H9 (cell line): ENCODE measurements around the gene PLXNB1. TPM values are rescaled to one million over a fixed set of nuclear protein-coding genes. Genes with fewer than 3 reads are reported as not detected.

Experiments used
- DNase-seq: peaks from one replicate; pipeline ENCODE4 v3.0.0-alpha.2; 2017
- H2AFZ ChIP-seq: one replicate; pipeline ENCODE4 v1.6.1; 2013; ENCODE audit warnings: mild to moderate bottlenecking, low read length, control low read depth, moderate library complexity
- H2AK5ac ChIP-seq: 2 replicates; pipeline ENCODE4 v1.6.1; 2013; ENCODE audit warnings: low read length, control low read depth, mixed read lengths; ENCODE audit not compliant: insufficient read length
- H2BK120ac ChIP-seq: one replicate; pipeline ENCODE4 v1.6.1; 2013; ENCODE audit warnings: low read depth, mild to moderate bottlenecking, low read length, control low read depth, inconsistent platforms; ENCODE audit not compliant: poor library complexity, severe bottlenecking
- H2BK12ac ChIP-seq: 2 replicates; pipeline ENCODE4 v1.6.1; 2013; ENCODE audit warnings: low read length, control low read depth, mixed read lengths, low read depth; ENCODE audit not compliant: insufficient read length
- H2BK15ac ChIP-seq: 2 replicates; pipeline ENCODE4 v1.6.1; 2013; ENCODE audit warnings: low read depth, low read length, control low read depth
- H2BK20ac ChIP-seq: one replicate; pipeline ENCODE4 v1.6.1; 2013; ENCODE audit warnings: low read depth, mild to moderate bottlenecking, low read length, control low read depth, inconsistent platforms; ENCODE audit not compliant: poor library complexity, severe bottlenecking
- H2BK5ac ChIP-seq: 2 replicates; pipeline ENCODE4 v1.6.1; 2013; ENCODE audit warnings: low read length, control low read depth, mixed read lengths; ENCODE audit not compliant: insufficient read length
- H3K14ac ChIP-seq: 2 replicates; pipeline ENCODE4 v1.6.1; 2013; ENCODE audit warnings: low read length, control low read depth; ENCODE audit not compliant: insufficient read depth
- H3K18ac ChIP-seq: 2 replicates; pipeline ENCODE4 v1.6.1; 2013; ENCODE audit warnings: low read depth, mild to moderate bottlenecking, mixed read lengths, low read length, control low read depth; ENCODE audit not compliant: insufficient read length
- H3K23ac ChIP-seq: 2 replicates; pipeline ENCODE4 v1.6.1; 2013; ENCODE audit warnings: low read length, control low read depth, mixed read lengths, low read depth; ENCODE audit not compliant: insufficient read length
- H3K23me2 ChIP-seq: 2 replicates; pipeline ENCODE4 v1.6.1; 2013; ENCODE audit warnings: low read depth, mild to moderate bottlenecking, mixed read lengths, low read length, control low read depth; ENCODE audit not compliant: insufficient read length, poor library complexity, severe bottlenecking
- H3K27ac ChIP-seq: 2 replicates; pipeline ENCODE4 v1.5.1; 2013; ENCODE audit warnings: low read length, control low read depth, mixed read lengths, low read depth; ENCODE audit not compliant: insufficient read length
- H3K27me3 ChIP-seq: 2 replicates; pipeline ENCODE4 v1.6.1; 2013; ENCODE audit warnings: low read length, control low read depth, inconsistent platforms; ENCODE audit not compliant: insufficient read depth
- H3K4ac ChIP-seq: 2 replicates; pipeline ENCODE4 v1.6.1; 2013; ENCODE audit warnings: low read depth, mild to moderate bottlenecking, control low read depth, inconsistent platforms, low read length, moderate library complexity
- H3K4me1 ChIP-seq: 2 replicates; pipeline ENCODE4 v1.6.1; 2013; ENCODE audit warnings: low read length, control low read depth, inconsistent platforms; ENCODE audit not compliant: insufficient read depth
- H3K4me2 ChIP-seq: 2 replicates; pipeline ENCODE4 v1.6.1; 2013; ENCODE audit warnings: low read length, control low read depth, mixed read lengths; ENCODE audit not compliant: insufficient read length, insufficient read depth
- H3K56ac ChIP-seq: 2 replicates; pipeline ENCODE4 v1.6.1; 2013; ENCODE audit warnings: low read depth, mild to moderate bottlenecking, mixed read lengths, low read length, control low read depth; ENCODE audit not compliant: insufficient read length
- H3K79me1 ChIP-seq: 2 replicates; pipeline ENCODE4 v1.6.1; 2013; ENCODE audit warnings: low read depth, mild to moderate bottlenecking, moderate library complexity, low read length, control low read depth, inconsistent platforms; ENCODE audit not compliant: insufficient read depth, poor library complexity, severe bottlenecking
- H3K79me2 ChIP-seq: 2 replicates; pipeline ENCODE4 v1.6.1; 2013; ENCODE audit warnings: low read length, control low read depth, inconsistent platforms; ENCODE audit not compliant: insufficient read depth
- H3K9ac ChIP-seq: 2 replicates; pipeline ENCODE4 v1.6.1; 2013; ENCODE audit warnings: low read length, control low read depth, mixed read lengths; ENCODE audit not compliant: insufficient read length; ENCODE audit errors: extremely low read depth
- H3K9me3 ChIP-seq: one replicate; pipeline ENCODE4 v1.6.1; 2013; ENCODE audit warnings: low read depth, low read length, inconsistent platforms; ENCODE audit not compliant: control insufficient read depth
- H3T11ph ChIP-seq: one replicate; pipeline ENCODE4 v1.6.1; 2013; ENCODE audit warnings: mild to moderate bottlenecking, low read length, control low read depth, inconsistent platforms
- H4K20me1 ChIP-seq: one replicate; pipeline ENCODE4 v1.6.1; 2013; ENCODE audit not compliant: control insufficient read depth, insufficient read length, insufficient read depth
- H4K5ac ChIP-seq: 2 replicates; pipeline ENCODE4 v1.6.1; 2013; ENCODE audit warnings: low read depth, mild to moderate bottlenecking, mixed read lengths, low read length, control low read depth; ENCODE audit not compliant: insufficient read length
- H4K8ac ChIP-seq: replicated peaks from 2 replicates; pipeline ENCODE4 v1.6.1; 2013; ENCODE audit warnings: low read length, control low read depth, mixed read lengths, low read depth; ENCODE audit not compliant: insufficient read length
- H4K91ac ChIP-seq: 2 replicates; pipeline ENCODE4 v1.6.1; 2013; ENCODE audit warnings: low read depth, mild to moderate bottlenecking, moderate library complexity, mixed read lengths, low read length, control low read depth; ENCODE audit not compliant: insufficient read length
- H3K27ac Mint-ChIP-seq, 3 experiments: 2 replicates in 2 of 3; 3 replicates in 1 of 3; pipeline ENCODE4 v1.8.0; 2020 to 2021; ENCODE audit warnings: mixed read lengths in 3 of 3, mild to moderate bottlenecking in 1 of 3, moderate library complexity in 1 of 3
- H3K27me3 Mint-ChIP-seq: 2 replicates; pipeline ENCODE4 v1.8.0; 2021; ENCODE audit warnings: low read depth, mild to moderate bottlenecking, moderate library complexity, mixed read lengths
- H3K36me3 Mint-ChIP-seq, 3 experiments: 2 replicates in 2 of 3; 3 replicates in 1 of 3; pipeline ENCODE4 v1.8.0; 2020 to 2021; ENCODE audit warnings: low read depth in 3 of 3, mixed read lengths in 3 of 3; ENCODE audit not compliant: insufficient read depth in 1 of 3
- H3K4me1 Mint-ChIP-seq, 2 experiments: 2 replicates each; pipeline ENCODE4 v1.8.0; 2020; ENCODE audit warnings: mixed read lengths in 2 of 2
- H3K4me3 Mint-ChIP-seq, 2 experiments: 2 replicates in 1 of 2; 3 replicates in 1 of 2; pipeline ENCODE4 v1.8.0; 2020 to 2021; ENCODE audit warnings: mild to moderate bottlenecking in 2 of 2, mixed read lengths in 2 of 2, moderate library complexity in 1 of 2
- H3K9me3 Mint-ChIP-seq, 2 experiments: 2 replicates in 1 of 2; 3 replicates in 1 of 2; pipeline ENCODE4 v1.8.0; 2020; ENCODE audit warnings: mild to moderate bottlenecking in 2 of 2, mixed read lengths in 2 of 2, moderate library complexity in 1 of 2
- CTCF ChIP-seq: fragments of 200-600 bp; sonication (generic); conservative IDR thresholded peaks from 3 replicates; pipeline ENCODE4 v1.8.0; 2021; ENCODE audit warnings: antibody characterized with exemption, mild to moderate bottlenecking
- WGBS: extraction: QIAGEN DNeasy Blood & Tissue Kit; methylation state at CpG from one replicate; pipeline ENCODE4 v1.1.7; 2013; ENCODE audit warnings: missing lambda C conversion rate, low lambda C conversion rate, mixed read lengths; ENCODE audit not compliant: insufficient read length; ENCODE audit errors: extremely low coverage; 5-methylcytosine and 5-hydroxymethylcytosine counted together
- total RNA-seq: library from RNA; stranded (reverse); gene quantifications from 2 replicates; pipeline ENCODE4 v1.2.1, GENCODE V29; 2021

The PLXNB1 gene
- total RNA-seq, 1 experiment from 2014 or later = 184 TPM

- WGBS = no CpG with 5 or more reads among the region's 14 CpGs
- H3K27ac ChIP-seq = no peak overlapping the region
Observed at GRCh38 chr3:48420561-48420960, 9.3 kb downstream of the PLXNB1 start.

More at GRCh38 chr3:48420561-48420960, 9.3 kb downstream of the PLXNB1 start:
- Histone ChIP-seq H2BK20ac (no peak overlapping the region), H3K18ac (no peak overlapping the region), H2BK12ac (no peak overlapping the region), H3K23ac (no peak overlapping the region), H2AK5ac (no peak overlapping the region), H3K14ac (no peak overlapping the region), H3K4me2 (no peak overlapping the region), H3K23me2 (no peaks in the 10 kb centered on the region), H3K4ac (no peak overlapping the region), H3K79me1 (no peaks in the 10 kb centered on the region), H4K8ac (no peak overlapping the region), H4K91ac (no peak overlapping the region), H3K4me1 (no peaks in the 10 kb centered on the region), H3T11ph (no peak overlapping the region), H2BK15ac (no peak overlapping the region), H3K27me3 (no peaks in the 10 kb centered on the region), H3K56ac (no peak overlapping the region), H3K9ac (no peak overlapping the region), H4K5ac (no peak overlapping the region), H3K79me2 (peaks cover 5% of the 10 kb centered on the region; the same call in 1 of the 2 replicates), H4K20me1 (no peaks in the 10 kb centered on the region), H2BK120ac (no peak overlapping the region), H2BK5ac (no peak overlapping the region), H2AFZ (no peak overlapping the region), H3K9me3 (no peaks in the 10 kb centered on the region)
- H3K27me3 Mint-ChIP-seq = no peaks in the 10 kb centered on the region
- H3K4me1 Mint-ChIP-seq = peaks cover 9% of the 10 kb centered on the region in 2 experiments
- TF ChIP-seq CTCF = no peak
- no peaks in the 10 kb centered on the region for H3K9me3 Mint-ChIP-seq
- DNase-seq = no peak
- H3K36me3 Mint-ChIP-seq = peaks cover 34 to 75% (median 71%) of the 10 kb centered on the region in 3 experiments
- H3K4me3 Mint-ChIP-seq = no peak overlapping the region
- peak overlapping the region in 1 of 3 experiments; percentile 49; a peak in 2 of 7 replicates for H3K27ac Mint-ChIP-seq
